ENCODE measurements around the gene FAM107B. TPM values are rescaled to one million over a fixed set of nuclear protein-coding genes. Genes with fewer than 3 reads are reported as not detected.

The FAM107B gene
- total and polyA plus RNA-seq, 10 of the 15 experiments (the other 5 are each of a cell fraction or from before 2014, with no cell fraction given) = 22.9 to 162 (median 86.6) TPM

- no peak for TF ChIP-seq ESRRA (IDR thresholded peaks at IDR 0.05; ENCODE audit: low read length)
- no peak for TF ChIP-seq NFYB (IDR thresholded peaks at IDR 0.05; ENCODE audit: insufficient read depth, low read depth, low read length)
- no peak for TF ChIP-seq SUZ12 (IDR thresholded peaks at IDR 0.05; ENCODE audit: unreplicated experiment)
- no peak for TF ChIP-seq POU2F2 (IDR thresholded peaks at IDR 0.05; ENCODE audit: borderline replicate concordance, low read depth, low read length)
- no peak for TF ChIP-seq STAT1 (conservative IDR thresholded peaks at IDR 0.05)
- no peak for TF ChIP-seq HDAC2 (IDR thresholded peaks at IDR 0.05)
- TF ChIP-seq KAT2A (conservative IDR thresholded peaks at IDR 0.05; ENCODE audit: control insufficient read depth, low read depth, low read length) = no peak
- no peak for TF ChIP-seq ZBTB40 (IDR thresholded peaks at IDR 0.05; ENCODE audit: borderline replicate concordance)
- TF ChIP-seq TARDBP (IDR thresholded peaks at IDR 0.05; ENCODE audit: borderline replicate concordance) = no peak
- no peak for TF ChIP-seq USF1 (IDR thresholded peaks at IDR 0.05; ENCODE audit: borderline replicate concordance, extremely low read length, insufficient read depth, low read depth, low read length)
- TF ChIP-seq IKZF2 (IDR thresholded peaks at IDR 0.05) = peak; percentile 66 to 78; a peak in 3 of 4 replicates
- no peak for TF ChIP-seq NRF1 (conservative IDR thresholded peaks at IDR 0.05; ENCODE audit: low read depth, low read length)
- no peak for TF ChIP-seq JUND (IDR thresholded peaks at IDR 0.05; ENCODE audit: low read depth, low read length)
- 0 out of 2 replicates have a peak, but pooled peaks have one; percentile 29 for TF ChIP-seq RB1 (IDR thresholded peaks at IDR 0.05; ENCODE audit: borderline replicate concordance)
- TF ChIP-seq NR2C2 (IDR thresholded peaks at IDR 0.05; ENCODE audit: borderline replicate concordance, control insufficient read depth, insufficient read length, low read depth) = no peak
- TF ChIP-seq ZNF274 (IDR thresholded peaks at IDR 0.05; ENCODE audit: insufficient read depth, insufficient read length) = no peak
- TF ChIP-seq ZNF24 (IDR thresholded peaks at IDR 0.05) = no peak
- no peak for TF ChIP-seq SRF (IDR thresholded peaks at IDR 0.05; ENCODE audit: low read depth in 2 of 2, low read length in 2 of 2)
- no peak for TF ChIP-seq STAT3 (IDR thresholded peaks at IDR 0.05; ENCODE audit: low read depth, low read length)
- no peak for TF ChIP-seq TCF3 (IDR thresholded peaks at IDR 0.05; ENCODE audit: borderline replicate concordance, insufficient read depth, low read depth, low read length)
- TF ChIP-seq CBX3 (IDR thresholded peaks at IDR 0.05; ENCODE audit: borderline replicate concordance, low read depth) = no peak
- TF ChIP-seq YY1 (IDR thresholded peaks at IDR 0.05; ENCODE audit: low read depth, low read length) = 0 out of 2 replicates have a peak, but pooled peaks have one; percentile 39
- TF ChIP-seq IRF5 (IDR thresholded peaks at IDR 0.05; ENCODE audit: borderline replicate concordance) = no peak
- TF ChIP-seq MTA2 (IDR thresholded peaks at IDR 0.05; ENCODE audit: low read depth) = peak; percentile 64; the same call in 1 of the 2 replicates
- 0 out of 2 replicates have a peak, but pooled peaks have one; percentile 36 for TF ChIP-seq NBN (IDR thresholded peaks at IDR 0.05)
- TF ChIP-seq ATF3 (IDR thresholded peaks at IDR 0.05; ENCODE audit: borderline replicate concordance, extremely low read depth, low read depth, low read length) = no peak
Observed at GRCh38 chr10:14608381-14609001, 166.2 kb downstream of the FAM107B start (continued).

Data from GM12878 (cell line).